Stimulated activated CD8-positive, alpha-beta memory T cell treated with anti-CD3 and anti-CD28 coated beads, Interleukin-7, amount 100 ng/mL, for 48 hours (primary cell): Measurements from ENCODE around the gene BLID.

ENCODE experiments used
- DNase-seq, 2 donors: peaks; one replicate each; pipeline ENCODE4 v3.0.0-alpha.2; 2020; ENCODE audit warnings: low read depth in 1 of 2; ENCODE audit errors: extremely low read depth in 1 of 2

Gene BLID

DNA sequence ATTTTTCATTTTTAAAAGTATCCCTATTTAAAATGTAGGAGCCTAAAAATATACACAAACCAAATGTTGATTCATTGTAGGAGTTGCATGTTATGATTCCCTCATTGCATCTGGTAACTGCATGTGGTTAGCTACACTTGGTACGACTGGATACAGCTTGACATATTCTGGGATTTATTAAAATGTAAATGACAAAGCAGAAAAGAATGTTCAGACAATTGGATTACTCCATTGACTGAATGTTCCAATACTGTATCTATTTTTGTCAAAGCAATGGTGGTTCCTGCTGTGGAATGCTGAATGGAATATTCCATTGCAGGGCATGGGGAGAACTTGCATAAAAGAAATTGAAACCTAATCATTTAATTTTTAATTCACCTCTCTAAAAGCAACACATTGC lies 30.8 kb downstream of the BLID start:
- DNase-seq, result no peak

GRCh38 chr11:122082205-122082604 lies 33.8 kb downstream of the BLID start:
- DNase-seq, result no peak

GRCh38 chr11:122081073-122081472 lies 34.9 kb downstream of the BLID start:
- DNase-seq, result no peak

DNA sequence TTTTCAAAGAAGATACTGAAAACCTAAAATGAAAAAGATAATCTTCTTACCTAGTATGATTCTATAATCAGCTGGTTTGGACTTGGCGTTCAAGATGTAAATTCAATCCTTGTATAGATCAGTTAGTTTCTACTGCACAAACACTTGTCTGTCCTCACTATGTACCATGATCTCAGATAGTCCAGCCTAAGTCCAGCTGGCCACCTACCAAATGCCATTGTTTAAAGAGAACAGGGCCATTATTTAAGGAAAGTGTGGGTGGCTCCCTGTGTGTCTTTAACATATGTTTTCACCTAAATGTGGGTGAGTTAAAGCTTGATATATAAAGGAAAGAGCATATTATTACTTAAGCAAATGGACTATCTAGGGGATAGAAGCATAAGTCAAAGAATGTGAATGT lies 38.6 kb downstream of the BLID start:
- no peak for DNase-seq

DNA sequence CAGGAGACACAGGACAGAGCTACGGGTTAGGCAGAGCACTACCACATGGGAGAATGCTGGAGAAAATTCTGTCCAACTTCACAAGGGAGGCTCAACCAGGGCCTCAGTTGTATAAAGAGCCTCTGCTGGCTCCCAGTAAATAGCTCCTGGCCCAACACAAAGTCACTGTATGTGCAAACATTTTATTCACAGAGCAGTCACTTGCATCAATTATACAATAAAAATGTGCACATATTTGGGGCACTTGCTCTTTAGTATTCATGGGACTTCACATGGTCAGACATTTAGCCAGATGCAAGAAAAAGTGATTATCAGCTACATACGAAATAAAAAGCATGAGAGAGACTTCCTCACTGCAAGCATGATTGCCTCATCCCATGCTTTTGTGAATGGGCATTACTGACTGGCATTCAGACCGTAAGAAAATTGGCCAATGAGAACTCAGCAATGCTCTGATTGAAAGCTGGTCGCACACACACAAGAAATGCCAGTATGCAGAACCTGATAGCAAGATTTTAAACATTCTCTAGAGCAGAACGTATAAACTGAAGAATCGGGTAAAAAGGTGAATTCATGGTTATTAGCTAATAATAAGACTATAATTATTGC lies 39.4 kb downstream of the BLID start:
- DNase-seq, result no peak

DNA sequence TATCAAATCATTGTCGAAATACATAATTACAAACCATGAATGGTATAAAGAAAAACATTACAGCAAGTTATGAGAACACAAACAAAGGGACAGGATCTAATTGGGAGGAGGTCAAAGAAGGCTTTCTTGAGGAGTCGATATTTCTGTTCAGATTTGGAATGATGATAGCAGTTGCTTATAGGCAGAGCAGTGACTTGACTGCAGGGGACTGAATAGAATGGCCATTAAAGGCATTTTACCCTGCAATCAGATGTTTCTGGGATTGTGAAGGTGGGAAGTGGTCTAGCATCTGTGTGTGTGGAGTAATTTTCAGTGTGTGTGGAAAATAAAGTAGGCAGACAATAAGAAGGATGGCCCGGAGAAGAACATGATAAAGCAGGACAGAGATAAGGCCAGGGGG lies 41.0 kb downstream of the BLID start:
- no peak for DNase-seq

- no peak for DNase-seq
Measured at GRCh38 chr11:122074022-122074421, 42.0 kb downstream of the BLID start.

DNA sequence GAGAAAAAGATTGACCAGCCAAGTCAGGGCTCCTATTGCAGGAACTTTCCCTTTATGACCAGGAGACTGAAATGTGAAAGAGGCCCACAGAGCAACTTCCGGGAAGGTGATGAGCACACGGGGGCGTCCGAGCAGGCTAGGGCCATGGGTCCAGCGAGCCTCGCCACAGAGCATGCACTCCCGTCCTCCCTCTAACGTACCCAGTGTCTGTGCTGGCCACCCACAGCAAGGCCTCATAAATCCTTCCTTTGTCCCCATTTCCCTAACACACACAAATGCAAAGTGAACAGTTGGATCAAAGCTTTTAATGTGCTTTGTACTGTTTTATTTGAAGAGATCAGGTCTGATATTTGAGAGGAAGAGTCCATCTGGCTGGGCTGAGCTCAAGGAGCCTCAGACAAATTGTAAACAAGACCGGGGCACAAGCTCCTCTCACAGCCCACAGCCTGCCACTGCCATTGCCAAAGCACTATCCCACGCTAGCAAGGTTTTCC lies 44.3 kb downstream of the BLID start:
- no peak for DNase-seq

- no peak for DNase-seq
Measured at GRCh38 chr11:122069707-122070360, 46.2 kb downstream of the BLID start.

GRCh38 chr11:122068837-122069236 lies 47.2 kb downstream of the BLID start:
- DNase-seq, result no peak

DNA sequence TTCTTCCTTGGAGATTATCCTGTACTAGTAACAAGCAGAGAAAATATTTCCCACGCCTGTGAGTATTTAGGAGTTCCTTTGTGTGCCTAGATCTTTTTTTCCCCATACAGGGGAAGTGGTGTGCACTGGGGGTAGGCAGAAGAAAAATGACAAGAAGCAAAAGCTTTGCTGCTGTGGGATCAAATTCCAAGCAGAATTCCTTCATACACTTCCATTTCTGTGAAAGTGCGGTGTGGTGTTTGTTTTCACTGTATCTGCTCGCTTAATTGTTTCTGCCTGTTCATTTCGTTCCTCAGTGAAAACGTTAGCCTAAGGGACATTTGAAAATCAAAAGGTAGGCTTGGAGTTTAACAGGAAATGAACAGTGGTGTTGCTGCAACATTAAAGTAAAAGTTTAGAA lies 47.9 kb downstream of the BLID start:
- DNase-seq, result no peak
